ENCODE data around the gene TLE6.
"Not testable (repeated sequence)": the region's sequence is repeated elsewhere in the genome, so short reads cannot be mapped to it uniquely, and the experiment has no call there.

TLE6 gene

DNA sequence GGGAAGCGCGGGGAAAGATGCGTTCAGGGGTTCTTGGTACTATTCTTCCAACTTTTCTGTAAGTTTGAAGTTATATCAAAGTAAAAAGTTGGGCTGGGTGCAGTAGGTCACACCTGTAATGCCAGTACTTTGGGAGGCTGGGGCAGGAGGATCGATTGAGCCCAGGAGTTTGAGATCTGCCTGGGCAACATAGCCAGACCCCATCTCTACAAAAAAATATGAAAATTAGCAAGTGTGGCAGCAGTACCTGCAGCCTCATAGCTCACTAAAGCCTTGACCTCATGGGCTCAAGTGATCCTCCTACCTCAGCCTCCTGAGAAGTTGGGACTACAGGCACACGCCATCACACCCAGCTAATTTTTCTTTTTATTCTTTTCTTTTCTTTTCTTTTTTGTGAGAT, 20.2 kb upstream of the TLE6 start:
- Histone ChIP-seq H3K36me3 (ENCODE audit: insufficient read depth, low read depth, low read length) (no peaks in the 10 kb centered on the region), H3K27me3 (ENCODE audit: insufficient read depth, low read length) (no peaks in the 10 kb centered on the region), H3K4me1 (ENCODE audit: insufficient read depth, low read length) (no peaks in the 10 kb centered on the region; the same call in 1 of the 2 replicates), H3K9me3 (ENCODE audit: insufficient read depth, low read depth, low read length) (no peaks in the 10 kb centered on the region), H3K4me3 (ENCODE audit: low read length) (no peak overlapping the region), H3K27ac (ENCODE audit: low read length) (no peak overlapping the region), H3K9ac (ENCODE audit: low read depth, low read length) (no peak overlapping the region)

DNA sequence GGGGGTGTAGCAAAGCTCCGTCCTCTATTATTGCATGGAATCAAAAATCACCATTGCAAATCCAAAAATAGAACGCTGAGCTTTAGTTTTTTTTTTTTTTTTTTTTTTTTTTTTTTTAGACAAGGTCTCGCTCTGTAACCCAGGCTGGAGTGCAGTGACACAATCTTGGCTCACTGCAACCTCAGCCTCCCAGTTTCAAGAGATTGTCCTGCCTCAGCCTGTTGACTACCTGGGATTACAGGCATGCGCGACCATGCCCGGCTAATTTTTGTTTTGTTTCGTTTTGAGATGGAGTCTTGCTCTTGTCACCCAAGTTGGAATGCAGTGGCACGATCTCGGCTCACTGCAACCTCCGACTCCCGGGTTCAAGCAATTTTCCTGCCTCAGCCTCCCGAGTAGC, 17.2 kb upstream of the TLE6 start:
- no peaks in the 10 kb centered on the region for H3K9me3 ChIP-seq (ENCODE audit: insufficient read depth, low read depth, low read length)
- H3K27me3 ChIP-seq (ENCODE audit: insufficient read depth, low read length): no peaks in the 10 kb centered on the region
- no peak overlapping the region for H3K27ac ChIP-seq (ENCODE audit: low read length)
- H3K9ac ChIP-seq (ENCODE audit: low read depth, low read length): no peak overlapping the region
- H3K36me3 ChIP-seq (ENCODE audit: insufficient read depth, low read depth, low read length): no peaks in the 10 kb centered on the region
- H3K4me1 ChIP-seq (ENCODE audit: insufficient read depth, low read length): no peaks in the 10 kb centered on the region; the same call in 1 of the 2 replicates
- no peak overlapping the region for H3K4me3 ChIP-seq (ENCODE audit: low read length)

DNA sequence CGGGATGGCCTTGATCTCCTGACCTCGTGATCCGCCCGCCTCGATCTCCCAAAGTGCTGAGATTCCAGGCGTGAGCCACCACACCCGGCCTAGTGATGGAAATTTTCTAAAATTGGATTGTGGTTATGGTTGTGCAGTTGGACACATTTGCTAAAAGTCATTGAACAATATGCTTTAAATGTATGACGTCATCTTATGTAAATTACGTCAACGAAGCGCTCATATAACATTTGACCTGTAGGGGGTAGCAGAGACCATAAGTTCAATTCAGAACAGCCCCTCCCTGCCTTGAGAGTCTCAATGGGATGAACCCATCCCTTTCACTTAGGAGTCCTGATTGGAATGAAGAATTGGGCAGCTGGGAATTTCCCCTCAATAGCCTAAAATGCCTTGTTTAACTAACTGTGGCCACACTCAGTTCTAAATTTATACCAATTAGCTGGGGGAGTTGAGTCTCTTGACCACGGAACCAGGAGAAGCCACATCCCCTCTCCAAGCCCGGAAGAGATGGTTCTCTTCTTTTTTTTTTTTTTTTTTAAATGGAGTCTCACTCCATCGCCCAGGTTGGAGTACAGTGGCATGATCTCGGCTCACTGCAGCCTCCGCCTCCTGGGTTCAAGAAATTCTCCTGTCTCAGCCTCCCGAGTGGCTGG, 15.2 kb upstream of the TLE6 start:
- no peak overlapping the region for H3K9ac ChIP-seq (ENCODE audit: low read depth, low read length)
- no peaks in the 10 kb centered on the region for H3K36me3 ChIP-seq (ENCODE audit: insufficient read depth, low read depth, low read length)
- H3K9me3 ChIP-seq (ENCODE audit: insufficient read depth, low read depth, low read length): no peaks in the 10 kb centered on the region
- no peaks in the 10 kb centered on the region; the same call in 1 of the 2 replicates for H3K4me1 ChIP-seq (ENCODE audit: insufficient read depth, low read length)
- H3K27ac ChIP-seq (ENCODE audit: low read length): no peak overlapping the region
- no peaks in the 10 kb centered on the region for H3K27me3 ChIP-seq (ENCODE audit: insufficient read depth, low read length)
- no peak overlapping the region for H3K4me3 ChIP-seq (ENCODE audit: low read length)

- Histone ChIP-seq H3K27ac (ENCODE audit: low read length) (no peak overlapping the region), H3K4me3 (ENCODE audit: low read length) (no peak overlapping the region), H3K36me3 (ENCODE audit: insufficient read depth, low read depth, low read length) (no peaks in the 10 kb centered on the region), H3K27me3 (ENCODE audit: insufficient read depth, low read length) (no peaks in the 10 kb centered on the region), H3K9me3 (ENCODE audit: insufficient read depth, low read depth, low read length) (no peaks in the 10 kb centered on the region), H3K4me1 (ENCODE audit: insufficient read depth, low read length) (no peaks in the 10 kb centered on the region; the same call in 1 of the 2 replicates), H3K9ac (ENCODE audit: low read depth, low read length) (no peak overlapping the region)
Measured at GRCh38 chr19:2963122-2963521, 14.2 kb upstream of the TLE6 start.

- not testable (repeated sequence) for H3K27me3 ChIP-seq (ENCODE audit: insufficient read depth, low read length); H3K27ac ChIP-seq (ENCODE audit: low read length); H3K4me1 ChIP-seq (ENCODE audit: insufficient read depth, low read length); H3K36me3 ChIP-seq (ENCODE audit: insufficient read depth, low read depth, low read length); H3K9me3 ChIP-seq (ENCODE audit: insufficient read depth, low read depth, low read length); H3K4me3 ChIP-seq (ENCODE audit: low read length); H3K9ac ChIP-seq (ENCODE audit: low read depth, low read length)
Measured at GRCh38 chr19:2963631-2964030, 13.7 kb upstream of the TLE6 start.

- H3K27ac ChIP-seq (ENCODE audit: low read length): no peak overlapping the region
- H3K9ac ChIP-seq (ENCODE audit: low read depth, low read length): no peak overlapping the region
- no peak overlapping the region for H3K4me3 ChIP-seq (ENCODE audit: low read length)
- no peaks in the 10 kb centered on the region for H3K9me3 ChIP-seq (ENCODE audit: insufficient read depth, low read depth, low read length)
- H3K4me1 ChIP-seq (ENCODE audit: insufficient read depth, low read length): no peaks in the 10 kb centered on the region; the same call in 1 of the 2 replicates
- H3K36me3 ChIP-seq (ENCODE audit: insufficient read depth, low read depth, low read length): no peaks in the 10 kb centered on the region
- no peaks in the 10 kb centered on the region for H3K27me3 ChIP-seq (ENCODE audit: insufficient read depth, low read length)
Measured at GRCh38 chr19:2964874-2965273, 12.5 kb upstream of the TLE6 start.

DNA sequence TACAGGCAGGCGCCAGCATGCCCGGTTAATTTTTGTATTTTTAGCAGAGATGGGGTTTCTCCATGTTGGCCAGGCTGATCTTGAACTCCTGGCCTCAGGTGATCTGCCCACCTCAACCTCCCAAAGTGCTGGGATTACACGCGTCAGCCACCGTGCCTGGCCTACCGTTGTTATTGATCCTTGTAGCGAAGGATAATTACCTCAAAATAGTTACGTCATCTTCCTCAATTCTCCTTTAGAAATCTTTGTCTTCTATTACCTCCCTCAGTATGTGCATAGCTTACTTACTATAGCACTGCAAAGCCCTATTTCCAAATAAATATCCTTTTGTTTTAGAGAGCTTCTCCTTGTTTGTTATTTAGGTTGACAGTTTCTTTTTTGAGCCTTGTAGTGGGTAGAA, 9.4 kb upstream of the TLE6 start:
- H3K9me3 ChIP-seq (ENCODE audit: insufficient read depth, low read depth, low read length): no peaks in the 10 kb centered on the region
- no peak overlapping the region for H3K27ac ChIP-seq (ENCODE audit: low read length)
- H3K9ac ChIP-seq (ENCODE audit: low read depth, low read length): no peak overlapping the region
- H3K4me3 ChIP-seq (ENCODE audit: low read length): no peak overlapping the region
- no peaks in the 10 kb centered on the region for H3K36me3 ChIP-seq (ENCODE audit: insufficient read depth, low read depth, low read length)
- H3K27me3 ChIP-seq (ENCODE audit: insufficient read depth, low read length): 0 out of 2 replicates have a peak, but pooled peaks cover under 1% of the 10 kb centered on the region
- no peaks in the 10 kb centered on the region for H3K4me1 ChIP-seq (ENCODE audit: insufficient read depth, low read length)

DNA sequence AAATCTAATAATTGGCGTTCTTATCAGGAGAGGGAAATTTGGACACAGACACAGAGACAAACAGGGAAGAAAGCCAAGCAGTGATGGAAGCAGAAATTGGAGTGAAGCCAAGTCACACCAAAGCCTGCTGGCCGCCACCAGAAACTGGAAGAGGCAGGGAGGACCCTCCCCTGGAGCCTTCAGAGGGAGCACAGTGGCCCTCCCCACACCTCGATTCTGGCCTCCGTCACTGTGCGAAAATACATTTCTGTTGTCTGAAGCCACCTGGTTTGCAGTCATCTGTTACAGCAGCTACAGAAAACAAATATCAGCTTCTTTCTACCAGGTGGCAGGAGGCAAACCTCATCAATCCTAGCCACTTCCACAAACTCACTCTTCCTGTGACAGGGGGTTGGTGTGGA, 8.3 kb upstream of the TLE6 start:
- Histone ChIP-seq H3K9ac (ENCODE audit: low read depth, low read length) (no peak overlapping the region), H3K27me3 (ENCODE audit: insufficient read depth, low read length) (0 out of 2 replicates have a peak, but pooled peaks cover 7% of the 10 kb centered on the region), H3K9me3 (ENCODE audit: insufficient read depth, low read depth, low read length) (no peaks in the 10 kb centered on the region), H3K4me1 (ENCODE audit: insufficient read depth, low read length) (no peaks in the 10 kb centered on the region), H3K36me3 (ENCODE audit: insufficient read depth, low read depth, low read length) (no peaks in the 10 kb centered on the region), H3K27ac (ENCODE audit: low read length) (no peak overlapping the region), H3K4me3 (ENCODE audit: low read length) (no peak overlapping the region)

GRCh38 chr19:2970201-2970835, 7.0 kb upstream of the TLE6 start:
- Histone ChIP-seq H3K9ac (ENCODE audit: low read depth, low read length) (no peak overlapping the region), H3K27ac (ENCODE audit: low read length) (no peak overlapping the region), H3K9me3 (ENCODE audit: insufficient read depth, low read depth, low read length) (no peaks in the 10 kb centered on the region), H3K27me3 (ENCODE audit: insufficient read depth, low read length) (peaks cover 20% of the 10 kb centered on the region), H3K4me3 (ENCODE audit: low read length) (no peak overlapping the region), H3K4me1 (ENCODE audit: insufficient read depth, low read length) (no peaks in the 10 kb centered on the region), H3K36me3 (ENCODE audit: insufficient read depth, low read depth, low read length) (no peaks in the 10 kb centered on the region)

DNA sequence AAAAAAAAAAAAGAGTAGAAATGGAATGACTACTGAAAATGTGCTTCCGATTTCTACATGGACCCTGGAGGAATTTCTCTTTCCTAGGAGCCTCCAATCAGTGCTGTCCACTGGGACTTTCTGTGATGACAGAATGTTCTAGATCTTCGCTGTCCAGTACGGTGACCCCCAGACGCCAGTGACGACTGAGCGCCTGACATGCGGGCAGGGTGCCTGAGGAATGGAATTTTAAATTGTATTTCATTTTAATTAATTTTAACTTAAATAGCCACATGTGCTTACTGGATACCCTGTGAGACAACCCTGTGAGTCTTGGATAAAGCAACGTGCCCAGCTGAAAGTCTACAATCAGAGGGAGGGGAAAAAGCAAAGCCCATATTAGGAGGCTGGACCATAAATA, 4.1 kb upstream of the TLE6 start:
- peaks cover 11% of the 10 kb centered on the region; the same call in 1 of the 2 replicates for H3K4me1 ChIP-seq (ENCODE audit: insufficient read depth, low read length)
- no peak overlapping the region for H3K27ac ChIP-seq (ENCODE audit: low read length)
- no peaks in the 10 kb centered on the region for H3K36me3 ChIP-seq (ENCODE audit: insufficient read depth, low read depth, low read length)
- no peak overlapping the region for H3K4me3 ChIP-seq (ENCODE audit: low read length)
- peaks cover 46% of the 10 kb centered on the region for H3K27me3 ChIP-seq (ENCODE audit: insufficient read depth, low read length)
- no peak overlapping the region for H3K9ac ChIP-seq (ENCODE audit: low read depth, low read length)
- H3K9me3 ChIP-seq (ENCODE audit: insufficient read depth, low read depth, low read length): no peaks in the 10 kb centered on the region

GRCh38 chr19:2974342-2975041, 2.9 kb upstream of the TLE6 start:
- Histone ChIP-seq H3K27ac (ENCODE audit: low read length) (no peak overlapping the region), H3K9me3 (ENCODE audit: insufficient read depth, low read depth, low read length) (no peaks in the 10 kb centered on the region), H3K36me3 (ENCODE audit: insufficient read depth, low read depth, low read length) (no peaks in the 10 kb centered on the region), H3K4me3 (ENCODE audit: low read length) (no peak overlapping the region), H3K9ac (ENCODE audit: low read depth, low read length) (no peak overlapping the region), H3K4me1 (ENCODE audit: insufficient read depth, low read length) (peaks cover 11% of the 10 kb centered on the region; the same call in 1 of the 2 replicates), H3K27me3 (ENCODE audit: insufficient read depth, low read length) (peaks cover 58% of the 10 kb centered on the region)

GRCh38 chr19:2976609-2977000, 759 bp upstream of the TLE6 start:
- Histone ChIP-seq H3K36me3 (ENCODE audit: insufficient read depth, low read depth, low read length) (no peaks in the 10 kb centered on the region), H3K9me3 (ENCODE audit: insufficient read depth, low read depth, low read length) (no peaks in the 10 kb centered on the region), H3K4me3 (ENCODE audit: low read length) (peak overlapping the region; percentile 62), H3K9ac (ENCODE audit: low read depth, low read length) (no peak overlapping the region), H3K27ac (ENCODE audit: low read length) (no peak overlapping the region), H3K27me3 (ENCODE audit: insufficient read depth, low read length) (peaks cover 78% of the 10 kb centered on the region), H3K4me1 (ENCODE audit: insufficient read depth, low read length) (peaks cover 11% of the 10 kb centered on the region; the same call in 1 of the 2 replicates)

Data from iPS-20b (cell line).